HEK293 (cell line): ENCODE results near the gene NOTCH3.

Source experiments
- CTCF ChIA-PET: fragments of 350-600 bp; formaldehyde crosslinking; extraction: SDS; loops from one replicate; lab custom pipeline; 2021; ENCODE audit warnings: antibody characterized with exemption; lab: Yijun Ruan, JAX
- POLR2A ChIA-PET: fragments of 300-600 bp; formaldehyde crosslinking; extraction: SDS; loops from one replicate; lab custom pipeline; 2020; ENCODE audit warnings: antibody characterized with exemption, inconsistent platforms; lab: Yijun Ruan, JAX
- H3K27ac ChIP-seq: fragments of 200-500 bp; sonication (Bioruptor generic); 2 replicates; pipeline ENCODE4 v1.5.1; 2014; ENCODE audit warnings: low read depth, low read length, control low read depth, inconsistent platforms; ENCODE audit errors: extremely low read depth
- H3K36me3 ChIP-seq, 2 experiments: fragments of 200-500 bp in 1 of 2; sonication (Bioruptor generic) in 1 of 2; 1 replicate in 1 of 2; 2 replicates in 1 of 2; pipeline ENCODE4 v1.5.1; 2014 to 2017; ENCODE audit warnings: inconsistent platforms in 2 of 2, low read length in 2 of 2; ENCODE audit not compliant: control insufficient read depth in 2 of 2, insufficient read depth in 1 of 2
- H3K4me1 ChIP-seq: fragments of 200-500 bp; sonication (Bioruptor generic); 2 replicates; pipeline ENCODE4 v1.5.1; 2014; ENCODE audit warnings: mild to moderate bottlenecking, low read length, inconsistent platforms; ENCODE audit not compliant: control insufficient read depth, insufficient read depth
- H3K4me3 ChIP-seq: 2 replicates; pipeline ENCODE4 v1.5.1; 2011; ENCODE audit warnings: low read depth, mild to moderate bottlenecking, control low read depth, low read length, moderate library complexity
- H3K9me3 ChIP-seq: fragments of 200-500 bp; sonication (Bioruptor generic); 2 replicates; pipeline ENCODE4 v1.5.1; 2014; ENCODE audit warnings: low read depth, low read length, inconsistent platforms; ENCODE audit not compliant: control insufficient read depth, insufficient read depth
- GLI2 ChIP-seq: fragments of 450-650 bp; formaldehyde crosslinking; IDR thresholded peaks from 2 replicates; pipeline ENCODE4; 2017; ENCODE audit warnings: missing biosample characterization, missing genetic modification characterization, low read depth, borderline replicate concordance
- ZFHX2 ChIP-seq: fragments of 450-650 bp; formaldehyde crosslinking; conservative IDR thresholded peaks from 2 replicates; pipeline ENCODE4 v1.5.1; 2016; ENCODE audit warnings: missing biosample characterization, missing genetic modification characterization
- ZFP3 ChIP-seq: fragments of 450-650 bp; formaldehyde crosslinking; IDR thresholded peaks from 2 replicates; pipeline ENCODE4 v1.5.1; 2016; ENCODE audit warnings: low read depth, missing biosample characterization, missing genetic modification characterization
- ZNF155 ChIP-seq: fragments of 450-650 bp; formaldehyde crosslinking; IDR thresholded peaks from 2 replicates; pipeline ENCODE4 v1.5.1; 2016; ENCODE audit warnings: missing biosample characterization, missing genetic modification characterization
- ZNF2 ChIP-seq: fragments of 450-650 bp; formaldehyde crosslinking; IDR thresholded peaks from 2 replicates; pipeline ENCODE4 v1.5.1; 2016; ENCODE audit warnings: missing biosample characterization, missing genetic modification characterization
- ZNF23 ChIP-seq: fragments of 450-650 bp; formaldehyde crosslinking; IDR thresholded peaks from 2 replicates; pipeline ENCODE4 v1.5.1; 2016; ENCODE audit warnings: missing biosample characterization, missing genetic modification characterization, borderline replicate concordance
- ZNF354C ChIP-seq: fragments of 450-650 bp; formaldehyde crosslinking; IDR thresholded peaks from 2 replicates; pipeline ENCODE4 v1.5.1; 2016; ENCODE audit warnings: missing biosample characterization, missing genetic modification characterization, low read depth, borderline replicate concordance
- ZNF366 ChIP-seq: fragments of 450-650 bp; formaldehyde crosslinking; conservative IDR thresholded peaks from 2 replicates; pipeline ENCODE4 v1.5.1; 2016; ENCODE audit warnings: missing biosample characterization, missing genetic modification characterization
- ZNF404 ChIP-seq: fragments of 450-650 bp; formaldehyde crosslinking; IDR thresholded peaks from 2 replicates; pipeline ENCODE4 v1.5.1; 2017; ENCODE audit warnings: missing biosample characterization, missing genetic modification characterization
- ZNF521 ChIP-seq: fragments of 450-650 bp; formaldehyde crosslinking; IDR thresholded peaks from 2 replicates; pipeline ENCODE4 v1.5.1; 2017; ENCODE audit warnings: missing biosample characterization, mild to moderate bottlenecking, missing genetic modification characterization
- ZNF549 ChIP-seq: fragments of 450-650 bp; IDR thresholded peaks from 2 replicates; pipeline ENCODE4 v1.5.1; 2018; ENCODE audit warnings: missing biosample characterization, missing genetic modification characterization, mild to moderate bottlenecking, inconsistent platforms, moderate library complexity
- ZSCAN30 ChIP-seq: fragments of 450-650 bp; IDR thresholded peaks from 2 replicates; pipeline ENCODE4 v1.5.1; 2018; ENCODE audit warnings: missing biosample characterization, mild to moderate bottlenecking, missing genetic modification characterization, moderate library complexity
- TF ChIP-seq, protein P1 (sequence below): fragments of 450-650 bp; formaldehyde crosslinking; optimal IDR thresholded peaks from 2 replicates; pipeline ENCODE3; 2016; ENCODE audit warnings: missing biosample characterization, mild to moderate bottlenecking, missing genetic modification characterization
- TF ChIP-seq, protein P2 (sequence below): fragments of 450-650 bp; formaldehyde crosslinking; IDR thresholded peaks from 2 replicates; pipeline ENCODE4 v1.5.1; 2016; ENCODE audit warnings: missing biosample characterization, missing genetic modification characterization
- TF ChIP-seq, protein P3 (sequence below): fragments of 450-650 bp; formaldehyde crosslinking; IDR thresholded peaks from 2 replicates; pipeline ENCODE4 v1.5.1; 2017; ENCODE audit warnings: missing biosample characterization, missing genetic modification characterization
- TF ChIP-seq, protein P4 (sequence below): fragments of 450-650 bp; formaldehyde crosslinking; IDR thresholded peaks from 2 replicates; pipeline ENCODE4 v1.5.1; 2016; ENCODE audit warnings: missing biosample characterization, missing genetic modification characterization
- TF ChIP-seq, protein P5 (sequence below): fragments of 450-650 bp; formaldehyde crosslinking; IDR thresholded peaks from 2 replicates; pipeline ENCODE4 v1.5.1; 2017; ENCODE audit warnings: missing biosample characterization, missing genetic modification characterization
- TF ChIP-seq, protein P6 (sequence below): fragments of 450-650 bp; formaldehyde crosslinking; IDR thresholded peaks from 2 replicates; pipeline ENCODE4 v1.5.0; 2017; ENCODE audit warnings: missing biosample characterization, missing genetic modification characterization, borderline replicate concordance
- TF ChIP-seq, protein P7 (sequence below): fragments of 450-650 bp; formaldehyde crosslinking; IDR thresholded peaks from 2 replicates; pipeline ENCODE4 v1.5.1; 2016; ENCODE audit warnings: missing biosample characterization, missing genetic modification characterization

The NOTCH3 gene

DNA sequence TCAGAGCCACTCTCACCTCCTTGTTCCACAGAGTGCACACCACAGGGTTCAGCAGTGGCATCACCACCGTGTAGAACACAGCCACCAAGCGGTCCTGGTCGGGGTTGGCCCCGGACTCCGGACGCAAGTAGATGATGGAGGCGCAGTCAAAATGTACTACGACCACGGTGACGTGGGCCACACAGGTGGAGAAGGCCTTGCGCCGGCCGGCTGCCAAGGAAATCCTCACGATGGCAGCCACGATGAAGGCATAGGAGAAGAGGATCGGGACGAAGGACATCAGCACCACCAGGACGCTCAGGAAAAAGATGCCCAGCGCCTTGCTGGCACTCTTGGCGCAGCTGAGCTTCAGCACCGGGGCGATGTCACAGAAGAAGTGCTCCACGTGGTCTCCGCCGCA, 59.7 kb downstream of the NOTCH3 start:
- Histone ChIP-seq H3K27ac (no peak overlapping the region), H3K4me3 (no peak overlapping the region), H3K9me3 (no peaks in the 10 kb centered on the region; the same call in 1 of the 2 replicates), H3K4me1 (no peaks in the 10 kb centered on the region), H3K36me3 (no peaks in the 10 kb centered on the region)
- POLR2A ChIA-PET, result no interaction called here
- TF ChIP-seq ZSCAN30 (tag by site-specific recombination) (no peak), ZNF404 (tag by site-specific recombination) (no peak), GLI2 (tag by site-specific recombination) (no peak), ZFHX2 (tag by site-specific recombination) (no peak), ZNF155 (tag by site-specific recombination) (no peak), ZNF549 (tag by site-specific recombination) (no peak), ZNF354C (tag by site-specific recombination) (no peak), ZNF23 (no peak)
- TF ChIP-seq, protein P1, sequence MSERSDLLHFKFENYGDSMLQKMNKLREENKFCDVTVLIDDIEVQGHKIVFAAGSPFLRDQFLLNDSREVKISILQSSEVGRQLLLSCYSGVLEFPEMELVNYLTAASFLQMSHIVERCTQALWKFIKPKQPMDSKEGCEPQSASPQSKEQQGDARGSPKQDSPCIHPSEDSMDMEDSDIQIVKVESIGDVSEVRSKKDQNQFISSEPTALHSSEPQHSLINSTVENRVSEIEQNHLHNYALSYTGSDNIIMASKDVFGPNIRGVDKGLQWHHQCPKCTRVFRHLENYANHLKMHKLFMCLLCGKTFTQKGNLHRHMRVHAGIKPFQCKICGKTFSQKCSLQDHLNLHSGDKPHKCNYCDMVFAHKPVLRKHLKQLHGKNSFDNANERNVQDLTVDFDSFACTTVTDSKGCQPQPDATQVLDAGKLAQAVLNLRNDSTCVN, result no peak
- TF ChIP-seq, protein P2, sequence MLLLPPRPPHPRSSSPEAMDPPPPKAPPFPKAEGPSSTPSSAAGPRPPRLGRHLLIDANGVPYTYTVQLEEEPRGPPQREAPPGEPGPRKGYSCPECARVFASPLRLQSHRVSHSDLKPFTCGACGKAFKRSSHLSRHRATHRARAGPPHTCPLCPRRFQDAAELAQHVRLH (tag by site-specific recombination), result no peak
- TF ChIP-seq, protein P3, sequence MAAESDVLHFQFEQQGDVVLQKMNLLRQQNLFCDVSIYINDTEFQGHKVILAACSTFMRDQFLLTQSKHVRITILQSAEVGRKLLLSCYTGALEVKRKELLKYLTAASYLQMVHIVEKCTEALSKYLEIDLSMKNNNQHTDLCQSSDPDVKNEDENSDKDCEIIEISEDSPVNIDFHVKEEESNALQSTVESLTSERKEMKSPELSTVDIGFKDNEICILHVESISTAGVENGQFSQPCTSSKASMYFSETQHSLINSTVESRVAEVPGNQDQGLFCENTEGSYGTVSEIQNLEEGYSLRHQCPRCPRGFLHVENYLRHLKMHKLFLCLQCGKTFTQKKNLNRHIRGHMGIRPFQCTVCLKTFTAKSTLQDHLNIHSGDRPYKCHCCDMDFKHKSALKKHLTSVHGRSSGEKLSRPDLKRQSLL, result no peak
- TF ChIP-seq, protein P4, sequence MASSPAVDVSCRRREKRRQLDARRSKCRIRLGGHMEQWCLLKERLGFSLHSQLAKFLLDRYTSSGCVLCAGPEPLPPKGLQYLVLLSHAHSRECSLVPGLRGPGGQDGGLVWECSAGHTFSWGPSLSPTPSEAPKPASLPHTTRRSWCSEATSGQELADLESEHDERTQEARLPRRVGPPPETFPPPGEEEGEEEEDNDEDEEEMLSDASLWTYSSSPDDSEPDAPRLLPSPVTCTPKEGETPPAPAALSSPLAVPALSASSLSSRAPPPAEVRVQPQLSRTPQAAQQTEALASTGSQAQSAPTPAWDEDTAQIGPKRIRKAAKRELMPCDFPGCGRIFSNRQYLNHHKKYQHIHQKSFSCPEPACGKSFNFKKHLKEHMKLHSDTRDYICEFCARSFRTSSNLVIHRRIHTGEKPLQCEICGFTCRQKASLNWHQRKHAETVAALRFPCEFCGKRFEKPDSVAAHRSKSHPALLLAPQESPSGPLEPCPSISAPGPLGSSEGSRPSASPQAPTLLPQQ (tag by site-specific recombination), result no peak
- CTCF ChIA-PET, result no interaction called here

DNA sequence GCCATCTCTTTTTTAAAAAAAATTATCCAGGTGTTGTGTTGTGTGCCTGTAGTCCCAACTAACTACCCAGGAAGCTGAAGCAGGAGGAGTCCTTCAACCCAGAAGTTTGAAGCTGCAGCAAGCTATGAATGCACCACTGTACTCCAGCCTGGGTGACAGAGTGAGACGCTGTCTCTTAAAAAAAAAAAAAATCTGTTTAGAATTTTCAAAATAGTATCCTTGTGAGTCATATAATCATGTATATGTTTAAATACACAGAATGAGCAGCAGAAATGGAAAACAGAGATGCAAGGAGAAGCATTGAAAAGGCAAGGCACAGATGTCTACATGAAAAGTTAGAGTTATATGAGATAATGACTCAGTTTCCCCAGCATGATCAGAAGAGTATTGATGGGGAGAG, 62.4 kb downstream of the NOTCH3 start:
- no peak overlapping the region for H3K27ac ChIP-seq
- no peaks in the 10 kb centered on the region; the same call in 1 of the 2 replicates for H3K9me3 ChIP-seq
- TF ChIP-seq, protein P5, sequence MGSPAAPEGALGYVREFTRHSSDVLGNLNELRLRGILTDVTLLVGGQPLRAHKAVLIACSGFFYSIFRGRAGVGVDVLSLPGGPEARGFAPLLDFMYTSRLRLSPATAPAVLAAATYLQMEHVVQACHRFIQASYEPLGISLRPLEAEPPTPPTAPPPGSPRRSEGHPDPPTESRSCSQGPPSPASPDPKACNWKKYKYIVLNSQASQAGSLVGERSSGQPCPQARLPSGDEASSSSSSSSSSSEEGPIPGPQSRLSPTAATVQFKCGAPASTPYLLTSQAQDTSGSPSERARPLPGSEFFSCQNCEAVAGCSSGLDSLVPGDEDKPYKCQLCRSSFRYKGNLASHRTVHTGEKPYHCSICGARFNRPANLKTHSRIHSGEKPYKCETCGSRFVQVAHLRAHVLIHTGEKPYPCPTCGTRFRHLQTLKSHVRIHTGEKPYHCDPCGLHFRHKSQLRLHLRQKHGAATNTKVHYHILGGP, result no peak
- TF ChIP-seq ZNF366 (tag by site-specific recombination) (no peak), ZNF521 (tag by site-specific recombination) (no peak), ZNF2 (no peak), ZNF23 (no peak), ZFP3 (tag by site-specific recombination) (no peak)
- TF ChIP-seq, protein P6, sequence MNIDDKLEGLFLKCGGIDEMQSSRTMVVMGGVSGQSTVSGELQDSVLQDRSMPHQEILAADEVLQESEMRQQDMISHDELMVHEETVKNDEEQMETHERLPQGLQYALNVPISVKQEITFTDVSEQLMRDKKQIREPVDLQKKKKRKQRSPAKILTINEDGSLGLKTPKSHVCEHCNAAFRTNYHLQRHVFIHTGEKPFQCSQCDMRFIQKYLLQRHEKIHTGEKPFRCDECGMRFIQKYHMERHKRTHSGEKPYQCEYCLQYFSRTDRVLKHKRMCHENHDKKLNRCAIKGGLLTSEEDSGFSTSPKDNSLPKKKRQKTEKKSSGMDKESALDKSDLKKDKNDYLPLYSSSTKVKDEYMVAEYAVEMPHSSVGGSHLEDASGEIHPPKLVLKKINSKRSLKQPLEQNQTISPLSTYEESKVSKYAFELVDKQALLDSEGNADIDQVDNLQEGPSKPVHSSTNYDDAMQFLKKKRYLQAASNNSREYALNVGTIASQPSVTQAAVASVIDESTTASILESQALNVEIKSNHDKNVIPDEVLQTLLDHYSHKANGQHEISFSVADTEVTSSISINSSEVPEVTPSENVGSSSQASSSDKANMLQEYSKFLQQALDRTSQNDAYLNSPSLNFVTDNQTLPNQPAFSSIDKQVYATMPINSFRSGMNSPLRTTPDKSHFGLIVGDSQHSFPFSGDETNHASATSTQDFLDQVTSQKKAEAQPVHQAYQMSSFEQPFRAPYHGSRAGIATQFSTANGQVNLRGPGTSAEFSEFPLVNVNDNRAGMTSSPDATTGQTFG, result no peak
- TF ChIP-seq, protein P7, sequence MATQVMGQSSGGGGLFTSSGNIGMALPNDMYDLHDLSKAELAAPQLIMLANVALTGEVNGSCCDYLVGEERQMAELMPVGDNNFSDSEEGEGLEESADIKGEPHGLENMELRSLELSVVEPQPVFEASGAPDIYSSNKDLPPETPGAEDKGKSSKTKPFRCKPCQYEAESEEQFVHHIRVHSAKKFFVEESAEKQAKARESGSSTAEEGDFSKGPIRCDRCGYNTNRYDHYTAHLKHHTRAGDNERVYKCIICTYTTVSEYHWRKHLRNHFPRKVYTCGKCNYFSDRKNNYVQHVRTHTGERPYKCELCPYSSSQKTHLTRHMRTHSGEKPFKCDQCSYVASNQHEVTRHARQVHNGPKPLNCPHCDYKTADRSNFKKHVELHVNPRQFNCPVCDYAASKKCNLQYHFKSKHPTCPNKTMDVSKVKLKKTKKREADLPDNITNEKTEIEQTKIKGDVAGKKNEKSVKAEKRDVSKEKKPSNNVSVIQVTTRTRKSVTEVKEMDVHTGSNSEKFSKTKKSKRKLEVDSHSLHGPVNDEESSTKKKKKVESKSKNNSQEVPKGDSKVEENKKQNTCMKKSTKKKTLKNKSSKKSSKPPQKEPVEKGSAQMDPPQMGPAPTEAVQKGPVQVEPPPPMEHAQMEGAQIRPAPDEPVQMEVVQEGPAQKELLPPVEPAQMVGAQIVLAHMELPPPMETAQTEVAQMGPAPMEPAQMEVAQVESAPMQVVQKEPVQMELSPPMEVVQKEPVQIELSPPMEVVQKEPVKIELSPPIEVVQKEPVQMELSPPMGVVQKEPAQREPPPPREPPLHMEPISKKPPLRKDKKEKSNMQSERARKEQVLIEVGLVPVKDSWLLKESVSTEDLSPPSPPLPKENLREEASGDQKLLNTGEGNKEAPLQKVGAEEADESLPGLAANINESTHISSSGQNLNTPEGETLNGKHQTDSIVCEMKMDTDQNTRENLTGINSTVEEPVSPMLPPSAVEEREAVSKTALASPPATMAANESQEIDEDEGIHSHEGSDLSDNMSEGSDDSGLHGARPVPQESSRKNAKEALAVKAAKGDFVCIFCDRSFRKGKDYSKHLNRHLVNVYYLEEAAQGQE (tag by site-specific recombination), result no peak
- TF ChIP-seq, protein P2 (tag by site-specific recombination), result no peak
- TF ChIP-seq, all 188 proteins: peak for 0
- ChIA-PET POLR2A (no interaction called here), CTCF (interaction anchor here (0.7 to 1.2 kb wide), 3 partner anchors 11 to 237 kb away, joined by 3 to 5 read pairs (median 4); no protein-coding TSS in a partner anchor)
- Histone ChIP-seq H3K4me1 (no peaks in the 10 kb centered on the region), H3K4me3 (no peak overlapping the region), H3K36me3 (no peaks in the 10 kb centered on the region)
